Ishikawa (cell line): ENCODE data around the gene RMND1.
A peak's percentile ranks its signal among the peaks of the same experiment; 100 is the strongest.

ENCODE experiments used
- CEBPB ChIP-seq: IDR thresholded peaks from 2 replicates; pipeline ENCODE4 v1.6.1; 2012
- CREB1 ChIP-seq: IDR thresholded peaks from 2 replicates; pipeline ENCODE4 v1.6.1; 2012; ENCODE audit warnings: low read depth
- EGR1 ChIP-seq: IDR thresholded peaks from 2 replicates; pipeline ENCODE4 v1.6.1; 2012
- EP300 ChIP-seq: IDR thresholded peaks from 2 replicates; pipeline ENCODE4 v1.6.1; 2012; ENCODE audit warnings: borderline replicate concordance
- FOXM1 ChIP-seq: IDR thresholded peaks from 2 replicates; pipeline ENCODE4 v1.6.1; 2012; ENCODE audit warnings: low read depth, borderline replicate concordance
- NFIC ChIP-seq: IDR thresholded peaks from 2 replicates; pipeline ENCODE4 v1.6.1; 2012
- RAD21 ChIP-seq: IDR thresholded peaks from 2 replicates; pipeline ENCODE4 v1.6.1; 2012; ENCODE audit warnings: low read depth
- REST ChIP-seq: IDR thresholded peaks from 2 replicates; pipeline ENCODE4 v1.6.1; 2012; ENCODE audit warnings: low read depth, mild to moderate bottlenecking
- TAF1 ChIP-seq: IDR thresholded peaks from 2 replicates; pipeline ENCODE4 v1.6.1; 2012; ENCODE audit warnings: low read depth, mild to moderate bottlenecking
- TCF12 ChIP-seq: IDR thresholded peaks from 2 replicates; pipeline ENCODE4 v1.6.1; 2012; ENCODE audit warnings: low read depth
- TEAD4 ChIP-seq: IDR thresholded peaks from 2 replicates; pipeline ENCODE4 v1.6.1; 2012
- YY1 ChIP-seq: IDR thresholded peaks from 2 replicates; pipeline ENCODE4 v1.6.1; 2012; ENCODE audit warnings: low read depth
- ZBTB7A ChIP-seq: IDR thresholded peaks from 2 replicates; pipeline ENCODE4 v1.6.1; 2012; ENCODE audit warnings: low read depth
- TF ChIP-seq, protein P1 (sequence below): IDR thresholded peaks from 2 replicates; pipeline ENCODE4 v1.6.1; 2012
- TF ChIP-seq, protein P2 (sequence below): IDR thresholded peaks from 2 replicates; pipeline ENCODE4 v1.6.1; 2012

RMND1 gene

GRCh38 chr6:151374036-151374683 is 77.8 kb downstream of the RMND1 start:
- TF ChIP-seq CREB1 (no peak), ZBTB7A (no peak), CEBPB (no peak), YY1 (no peak), EP300 (no peak), NFIC (no peak), FOXM1 (no peak), REST (no peak), TAF1 (no peak), TEAD4 (no peak), RAD21 (no peak), TCF12 (no peak)
- TF ChIP-seq, protein P1, sequence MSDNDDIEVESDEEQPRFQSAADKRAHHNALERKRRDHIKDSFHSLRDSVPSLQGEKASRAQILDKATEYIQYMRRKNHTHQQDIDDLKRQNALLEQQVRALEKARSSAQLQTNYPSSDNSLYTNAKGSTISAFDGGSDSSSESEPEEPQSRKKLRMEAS: no peak
- TF ChIP-seq, protein P2, sequence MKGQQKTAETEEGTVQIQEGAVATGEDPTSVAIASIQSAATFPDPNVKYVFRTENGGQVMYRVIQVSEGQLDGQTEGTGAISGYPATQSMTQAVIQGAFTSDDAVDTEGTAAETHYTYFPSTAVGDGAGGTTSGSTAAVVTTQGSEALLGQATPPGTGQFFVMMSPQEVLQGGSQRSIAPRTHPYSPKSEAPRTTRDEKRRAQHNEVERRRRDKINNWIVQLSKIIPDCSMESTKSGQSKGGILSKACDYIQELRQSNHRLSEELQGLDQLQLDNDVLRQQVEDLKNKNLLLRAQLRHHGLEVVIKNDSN: no peak

DNA sequence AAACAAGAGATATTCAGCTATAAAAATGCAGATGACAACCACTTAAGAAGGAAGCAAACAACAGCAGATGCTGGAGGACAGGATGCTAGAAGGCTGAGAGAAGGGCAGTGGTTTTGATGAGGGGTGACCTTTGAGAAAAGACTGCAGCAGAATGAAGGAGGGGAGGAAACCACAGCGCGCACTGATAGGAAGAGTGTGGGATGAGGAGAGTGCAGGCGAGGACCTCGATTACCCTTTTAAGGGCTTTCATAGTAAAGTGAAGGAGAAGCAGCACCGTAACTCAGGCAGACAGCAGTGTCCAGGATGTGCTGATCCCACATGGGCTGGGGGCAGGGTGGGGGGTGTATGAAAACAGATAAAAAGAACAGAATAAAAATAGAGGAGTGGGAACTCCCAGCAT is 79.8 kb downstream of the RMND1 start:
- TF ChIP-seq EP300 (no peak), ZBTB7A (no peak), TCF12 (no peak), YY1 (no peak), CEBPB (no peak), NFIC (no peak), TAF1 (no peak), REST (no peak), TEAD4 (no peak), RAD21 (no peak), EGR1 (no peak), FOXM1 (no peak), CREB1 (no peak)
- TF ChIP-seq, protein P1: no peak
- TF ChIP-seq, protein P2: no peak

DNA sequence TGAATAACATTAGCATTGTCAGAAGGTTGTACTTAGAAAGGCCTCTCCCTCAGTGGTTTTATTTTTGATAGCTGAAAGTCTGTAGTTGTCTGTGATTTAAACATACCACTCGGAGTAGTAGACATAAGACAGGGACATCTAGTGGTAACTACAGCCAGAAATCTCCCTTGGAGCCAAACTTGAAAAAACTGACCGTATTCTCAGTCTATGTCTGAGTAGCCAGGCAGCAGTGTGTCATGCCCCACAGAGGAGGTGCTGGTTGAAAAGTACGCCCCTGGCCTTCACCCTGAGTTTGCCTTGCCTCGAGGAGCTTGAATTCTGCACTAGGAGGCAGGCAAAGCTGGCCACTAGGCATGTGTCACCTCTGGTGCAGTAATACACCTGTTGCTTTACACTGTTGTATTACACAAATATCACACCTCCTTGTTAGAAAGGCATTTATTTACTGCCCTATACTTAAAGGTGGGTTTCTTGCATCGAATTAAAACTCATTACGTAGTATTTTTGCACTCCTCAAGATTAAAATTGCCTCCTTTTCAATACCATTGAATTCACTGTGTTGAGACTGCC is 81.3 kb downstream of the RMND1 start:
- TF ChIP-seq RAD21 (peak; percentile 17; the same call in 1 of the 2 replicates), FOXM1 (no peak)

- no peak for TF ChIP-seq REST
- no peak for TF ChIP-seq EP300
Measured at GRCh38 chr6:151365233-151365632, 86.7 kb downstream of the RMND1 start.

- TF ChIP-seq REST: no peak
- TF ChIP-seq, protein P2: no peak
- no peak for TF ChIP-seq FOXM1
- TF ChIP-seq, protein P1: no peak
- TF ChIP-seq YY1: no peak
- no peak for TF ChIP-seq NFIC
- no peak for TF ChIP-seq EP300
- no peak for TF ChIP-seq CREB1
Measured at GRCh38 chr6:151359486-151359885, 92.4 kb downstream of the RMND1 start.
